ENCODE data around the gene PAGE5.

- TF ChIP-seq POLR2AphosphoS5 (IDR thresholded peaks at IDR 0.05; ENCODE audit: borderline replicate concordance, low read depth, low read length) (no peak), EZH2 (IDR thresholded peaks at IDR 0.05) (no peak), FOXP2 (optimal IDR thresholded peaks at IDR 0.05; ENCODE audit: control extremely low read depth, extremely low read length, insufficient read depth) (no peak)
These were observed 40.7 kb downstream of the PAGE5 start for GRCh38 chrX:55260806-55261205.

All from SK-N-MC (cell line).